Vagina (tissue), 2 donors: ENCODE measurements around the gene MPND. TPM values are rescaled to one million over a fixed set of nuclear protein-coding genes. Genes with fewer than 3 reads are reported as not detected.

Experiments used
- DNase-seq, 2 donors: peaks; one replicate each; pipeline ENCODE4 v3.0.0-alpha.2; 2017; ENCODE audit errors: extremely low spot score in 2 of 2
- H3K27ac ChIP-seq: fragments of 200-600 bp; sonication (generic); one replicate; pipeline ENCODE4 v1.5.1; 2019
- H3K27me3 ChIP-seq: fragments of 200-600 bp; sonication (generic); one replicate; pipeline ENCODE4 v1.5.1; 2019
- H3K36me3 ChIP-seq, 2 donors: fragments of 200-600 bp; sonication (generic); one replicate each; pipeline ENCODE4 v1.5.1; 2017 to 2019
- H3K4me1 ChIP-seq: fragments of 200-600 bp; sonication (generic); one replicate; pipeline ENCODE4 v1.5.1; 2019
- H3K4me3 ChIP-seq, 2 donors: fragments of 200-600 bp; sonication (generic); 1 replicate in 1 of 2; 2 replicates in 1 of 2; pipeline ENCODE4 v1.5.1; 2016 to 2019
- H3K9me3 ChIP-seq: fragments of 200-600 bp; sonication (generic); one replicate; pipeline ENCODE4 v1.5.1; 2019
- CTCF ChIP-seq, 3 experiments: fragments of 450-650 bp in 2 of 3; fragments of 200-600 bp in 1 of 3; sonication (generic) in 1 of 3; IDR thresholded peaks; one replicate each; pipeline ENCODE4 v1.5.1; 2017 to 2019; ENCODE audit warnings: antibody characterized with exemption in 3 of 3, mild to moderate bottlenecking in 2 of 3, moderate library complexity in 2 of 3
- POLR2A ChIP-seq, 2 donors: fragments of 450-650 bp; IDR thresholded peaks; one replicate each; pipeline ENCODE4 v1.6.1; 2017; ENCODE audit warnings: antibody characterized with exemption in 2 of 2, mild to moderate bottlenecking in 2 of 2, moderate library complexity in 2 of 2
- POLR2AphosphoS5 ChIP-seq, 2 donors: sonication (generic); formaldehyde crosslinking; IDR thresholded peaks; one replicate each; pipeline ENCODE4 v1.9.0; 2017; ENCODE audit warnings: antibody characterized with exemption in 2 of 2, mild to moderate bottlenecking in 2 of 2, low read depth in 1 of 2; ENCODE audit not compliant: insufficient read depth in 1 of 2
- intact Hi-C: fragments of 100-400 bp; cut with DNase I; formaldehyde crosslinking; loops from one replicate; pipeline ENCODE4 v1.15.1; 2023
- total RNA-seq: library from RNA; depleted of rRNA; stranded (reverse); fragments of >200 nt; gene quantifications from one replicate; pipeline ENCODE4 v1.2.3, GENCODE V29; 2016

Gene MPND
- total RNA-seq, 1 donor from 2014 or later: 10.1 TPM

GRCh38 chr19:4310247-4311121, 32.9 kb upstream of the MPND start:
- Histone ChIP-seq H3K27ac (no peak overlapping the region), H3K36me3 (no peaks in the 10 kb centered on the region), H3K27me3 (no peaks in the 10 kb centered on the region), H3K4me1 (no peaks in the 10 kb centered on the region), H3K4me3 (no peak overlapping the region), H3K9me3 (no peaks in the 10 kb centered on the region)
- intact Hi-C loops: no loop called here
- DNase-seq: no peak
- TF ChIP-seq CTCF (IDR thresholded peaks at IDR 0.05): no peak
- TF ChIP-seq POLR2AphosphoS5 (IDR thresholded peaks at IDR 0.05; ENCODE audit: insufficient read depth in 1 of 2, low read depth in 1 of 2): no peak
- no peak for TF ChIP-seq POLR2A (IDR thresholded peaks at IDR 0.05)

DNA sequence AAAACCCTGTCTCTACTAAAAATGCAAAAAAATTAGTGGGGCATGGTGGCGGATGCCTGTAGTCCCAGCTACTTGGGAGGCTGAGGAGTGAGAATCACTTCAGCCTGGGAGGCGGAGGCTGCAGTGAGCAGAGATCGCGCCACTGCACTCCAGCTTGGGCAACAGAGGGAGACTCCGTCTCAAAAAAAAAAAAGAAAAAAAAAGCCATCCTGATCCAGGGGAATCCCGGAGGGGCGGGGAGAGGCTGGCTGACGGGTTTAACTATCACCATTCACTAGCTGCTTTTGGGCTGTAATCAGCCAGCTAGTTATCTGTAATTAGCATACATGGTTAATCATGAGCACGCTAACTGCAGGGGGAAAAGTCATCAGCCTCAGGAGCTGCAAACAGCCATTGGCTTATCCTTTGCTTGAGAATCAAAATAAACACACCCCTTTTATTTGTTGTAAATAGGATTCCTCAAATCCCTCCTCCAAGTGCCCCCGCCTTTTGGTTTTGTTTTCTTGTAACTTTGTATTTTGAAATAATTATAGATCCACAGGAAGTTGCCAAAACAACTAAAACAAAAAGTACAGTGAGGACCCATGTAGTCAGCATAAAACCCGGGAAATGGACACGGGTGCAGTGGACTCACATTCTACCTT, 29.4 kb upstream of the MPND start:
- Histone ChIP-seq H3K27me3 (no peaks in the 10 kb centered on the region), H3K4me3 (no peak overlapping the region), H3K27ac (no peak overlapping the region), H3K9me3 (no peaks in the 10 kb centered on the region), H3K4me1 (no peaks in the 10 kb centered on the region), H3K36me3 (no peaks in the 10 kb centered on the region)
- intact Hi-C loops: no loop called here
- DNase-seq: no peak
- TF ChIP-seq CTCF (IDR thresholded peaks at IDR 0.05) (no peak), POLR2AphosphoS5 (IDR thresholded peaks at IDR 0.05; ENCODE audit: insufficient read depth in 1 of 2, low read depth in 1 of 2) (no peak), POLR2A (IDR thresholded peaks at IDR 0.05) (no peak)

DNA sequence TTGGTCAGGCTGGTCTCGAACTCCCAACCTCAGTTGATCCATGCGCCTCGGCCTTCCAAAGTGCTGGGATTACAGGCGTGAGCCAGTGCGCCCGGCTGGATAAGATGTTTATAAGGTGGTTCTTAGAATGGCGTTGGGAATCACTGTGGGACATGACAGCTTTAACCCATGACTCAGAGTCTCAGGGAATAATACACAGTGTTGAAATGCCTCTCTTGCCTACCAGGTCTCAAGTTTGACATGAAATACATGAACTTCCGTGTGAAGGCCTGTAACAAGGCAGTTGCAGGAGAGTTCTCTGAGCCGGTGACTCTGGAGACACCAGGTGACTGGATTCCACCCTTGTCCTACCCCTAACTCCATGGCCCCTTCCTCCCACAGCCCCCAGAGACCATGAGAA, 26.4 kb upstream of the MPND start:
- Histone ChIP-seq H3K27ac (no peak overlapping the region), H3K9me3 (no peaks in the 10 kb centered on the region), H3K36me3 (no peaks in the 10 kb centered on the region), H3K27me3 (no peaks in the 10 kb centered on the region), H3K4me1 (no peaks in the 10 kb centered on the region), H3K4me3 (no peak overlapping the region)
- no peak for DNase-seq
- TF ChIP-seq POLR2A (IDR thresholded peaks at IDR 0.05) (no peak), CTCF (IDR thresholded peaks at IDR 0.05) (no peak), POLR2AphosphoS5 (IDR thresholded peaks at IDR 0.05; ENCODE audit: insufficient read depth in 1 of 2, low read depth in 1 of 2) (no peak)
- intact Hi-C loops: no loop called here

DNA sequence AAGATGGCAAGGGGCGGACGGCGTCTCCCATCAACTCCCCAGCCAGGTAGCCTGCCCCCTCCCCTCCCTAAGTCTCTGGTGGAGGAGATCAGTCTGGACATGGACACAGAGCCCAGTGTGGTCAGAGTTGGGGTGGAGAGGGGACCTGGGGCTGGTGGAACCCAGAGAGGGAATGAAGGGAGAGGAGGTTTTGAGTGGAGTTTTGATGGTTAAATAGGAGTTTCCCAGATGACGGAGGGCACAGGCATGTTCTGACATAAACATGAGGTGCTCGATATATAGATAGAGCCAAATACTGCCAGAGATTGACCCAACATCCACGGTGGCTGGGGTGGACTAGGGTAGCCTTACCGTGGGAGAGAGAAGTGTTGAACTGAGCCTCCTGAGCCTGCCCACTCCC, 24.9 kb upstream of the MPND start:
- no peak for DNase-seq
- intact Hi-C loops: no loop called here
- Histone ChIP-seq H3K27ac (no peak overlapping the region), H3K27me3 (no peaks in the 10 kb centered on the region), H3K36me3 (no peaks in the 10 kb centered on the region), H3K4me3 (no peak overlapping the region), H3K4me1 (no peaks in the 10 kb centered on the region), H3K9me3 (no peaks in the 10 kb centered on the region)
- TF ChIP-seq POLR2AphosphoS5 (IDR thresholded peaks at IDR 0.05; ENCODE audit: insufficient read depth in 1 of 2, low read depth in 1 of 2) (no peak), CTCF (IDR thresholded peaks at IDR 0.05) (no peak), POLR2A (IDR thresholded peaks at IDR 0.05) (no peak)
